Smooth muscle cell (in vitro differentiated cells): ENCODE data around the gene GTF3A. TPM values are rescaled to one million over a fixed set of nuclear protein-coding genes. Genes with fewer than 3 reads are reported as not detected.

Experiments
- DNase-seq: peaks from one replicate; lab custom pipeline; 2025; ENCODE audit not compliant: unreplicated experiment; lab: John Stamatoyannopoulos, UW
- H2AFZ ChIP-seq: fragments of 200-600 bp; sonication (generic); 2 replicates; pipeline ENCODE4 v1.6.0; 2016; ENCODE audit warnings: antibody characterized with exemption, low read depth, mild to moderate bottlenecking
- H3F3A ChIP-seq: fragments of 200-600 bp; sonication (generic); 2 replicates; pipeline ENCODE4 v1.6.0; 2017; ENCODE audit warnings: antibody characterized with exemption, low read depth
- H3K27ac ChIP-seq: fragments of 200-600 bp; sonication (generic); 2 replicates; pipeline ENCODE4 v1.5.1; 2016; ENCODE audit warnings: low read depth, mild to moderate bottlenecking
- H3K27me3 ChIP-seq: fragments of 200-600 bp; sonication (generic); 2 replicates; pipeline ENCODE4 v1.6.1; 2016; ENCODE audit warnings: low read depth, mild to moderate bottlenecking
- H3K36me3 ChIP-seq: fragments of 200-600 bp; sonication (generic); 2 replicates; pipeline ENCODE4 v1.5.1; 2016; ENCODE audit warnings: low read depth
- H3K4me1 ChIP-seq: fragments of 200-600 bp; sonication (generic); 2 replicates; pipeline ENCODE4 v1.5.1; 2016; ENCODE audit warnings: low read depth
- H3K4me2 ChIP-seq: fragments of 200-600 bp; sonication (generic); 2 replicates; pipeline ENCODE4 v1.6.0; 2016; ENCODE audit warnings: mild to moderate bottlenecking
- H3K4me3 ChIP-seq: fragments of 200-600 bp; sonication (generic); 2 replicates; pipeline ENCODE4 v1.5.1; 2016; ENCODE audit warnings: mild to moderate bottlenecking
- H3K79me2 ChIP-seq: fragments of 200-600 bp; sonication (generic); 2 replicates; pipeline ENCODE4 v1.6.0; 2016; ENCODE audit warnings: low read depth, mild to moderate bottlenecking
- H3K9ac ChIP-seq: fragments of 200-600 bp; sonication (generic); 2 replicates; pipeline ENCODE4 v1.6.0; 2016; ENCODE audit warnings: low read depth
- H3K9me3 ChIP-seq: fragments of 200-600 bp; sonication (generic); replicated peaks from 2 replicates; pipeline ENCODE4 v1.5.1; 2016; ENCODE audit warnings: low read depth
- H4K20me1 ChIP-seq: fragments of 200-600 bp; sonication (generic); 2 replicates; pipeline ENCODE4 v1.6.0; 2016; ENCODE audit warnings: low read depth
- CTCF ChIP-seq: fragments of 200-600 bp; sonication (generic); IDR thresholded peaks from 2 replicates; pipeline ENCODE4 v1.5.1; 2017; ENCODE audit warnings: borderline replicate concordance, mild to moderate bottlenecking, antibody characterized with exemption; ENCODE audit not compliant: insufficient read depth, poor library complexity, severe bottlenecking
- WGBS: methylation state at CpG from one replicate; pipeline ENCODE4 v1.1.7; 2016; ENCODE audit warnings: low lambda C conversion rate; 5-methylcytosine and 5-hydroxymethylcytosine counted together
- polyA plus RNA-seq: library from polyadenylated mRNA; unstranded; fragments of >200 nt; fragmentation: Nextera tagmentation; extraction: Ambion mirVana; gene quantifications from 2 replicates; pipeline ENCODE4 v1.2.1, GENCODE V29; 2016
- total RNA-seq: library from RNA; depleted of rRNA; stranded (reverse); fragments of >200 nt; gene quantifications from 2 replicates; pipeline ENCODE4 v1.2.3, GENCODE V29; 2014

Gene GTF3A
- total and polyA plus RNA-seq, 2 experiments from 2014 or later: 106 to 140 TPM

DNA sequence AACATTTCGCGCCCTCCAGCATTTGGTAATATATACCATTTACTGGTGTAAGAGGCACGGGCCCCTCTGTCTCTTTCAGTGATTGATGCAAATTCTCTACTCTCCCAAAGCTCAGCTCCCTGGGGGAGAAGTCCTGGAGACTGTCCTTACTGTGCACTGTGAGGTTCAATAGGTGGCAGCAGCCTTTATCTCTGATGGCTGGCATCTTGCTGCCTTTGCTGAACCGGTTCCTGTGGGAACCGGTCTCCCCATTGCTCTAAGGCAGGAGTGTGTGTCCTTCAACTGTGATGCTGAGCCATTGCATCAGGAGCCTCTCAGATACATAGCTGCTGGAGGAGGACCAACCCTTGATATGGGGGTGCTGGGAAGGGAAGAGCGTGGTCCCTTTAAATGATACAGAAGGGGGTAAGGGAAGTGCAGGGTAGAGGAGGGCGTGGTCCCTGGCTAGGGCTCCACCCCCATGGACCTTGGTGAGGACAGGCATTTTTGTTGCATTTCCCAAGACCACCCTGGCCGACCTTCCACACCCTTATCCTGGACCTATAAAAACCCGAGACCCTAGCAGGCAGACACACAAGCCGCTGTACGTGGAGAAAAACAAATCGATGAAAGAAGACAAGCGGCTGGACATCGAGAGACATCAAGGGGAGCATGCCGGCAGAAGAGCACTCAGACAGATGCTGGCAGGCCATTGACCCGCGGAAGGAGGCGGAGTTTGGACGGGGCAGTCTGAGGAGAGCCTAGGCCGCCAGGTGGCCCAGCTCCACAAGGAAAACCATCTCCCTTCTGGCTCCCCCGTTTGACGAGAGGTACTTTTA is 41.1 kb upstream of the GTF3A start:
- 77% methylated on average over 22 of the region's 22 CpGs for WGBS

DNA sequence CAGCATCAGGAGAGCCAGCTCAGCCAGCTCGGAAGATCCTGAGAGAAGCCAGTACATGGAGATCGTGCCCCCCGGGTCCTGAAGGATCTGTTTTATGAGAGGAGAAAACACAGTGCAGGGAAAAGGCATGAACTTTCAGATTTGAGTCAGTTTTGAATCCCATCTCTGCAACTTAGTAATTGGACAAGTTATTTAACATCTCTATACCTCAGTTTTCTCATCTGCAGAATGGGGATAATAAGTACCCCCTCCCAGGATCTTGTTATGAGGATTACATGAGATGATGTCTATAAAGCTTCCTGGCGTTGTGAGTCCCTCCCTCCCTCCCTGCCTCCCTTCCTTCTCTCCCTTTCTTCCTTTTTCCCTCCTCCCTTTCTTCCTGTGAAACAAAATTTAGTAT is 40.1 kb upstream of the GTF3A start:
- Histone ChIP-seq H4K20me1 (no peaks in the 10 kb centered on the region), H3K4me1 (no peaks in the 10 kb centered on the region), H3K4me3 (no peak overlapping the region), H3K9ac (no peak overlapping the region), H3K4me2 (no peak overlapping the region), H3K9me3 (no peaks in the 10 kb centered on the region), H3K27ac (no peak overlapping the region), H3K27me3 (peaks cover 12% of the 10 kb centered on the region), H2AFZ (no peak overlapping the region), H3K79me2 (no peaks in the 10 kb centered on the region), H3K36me3 (no peaks in the 10 kb centered on the region), H3F3A (no peaks in the 10 kb centered on the region)
- no peak for TF ChIP-seq CTCF
- 93% methylated on average over 4 of the region's 4 CpGs for WGBS
- DNase-seq: no peak

More for the DNA sequence above, 41.1 kb upstream of the GTF3A start:
- DNase-seq: no peak
- no peak overlapping the region for H3K4me2 ChIP-seq
- H3F3A ChIP-seq: no peaks in the 10 kb centered on the region
- H4K20me1 ChIP-seq: no peaks in the 10 kb centered on the region
- H2AFZ ChIP-seq: no peak overlapping the region
- no peak overlapping the region for H3K4me3 ChIP-seq
- no peak overlapping the region for H3K9ac ChIP-seq
- H3K4me1 ChIP-seq: no peaks in the 10 kb centered on the region
- no peaks in the 10 kb centered on the region for H3K36me3 ChIP-seq
- no peaks in the 10 kb centered on the region for H3K79me2 ChIP-seq
- H3K27me3 ChIP-seq: peaks cover 12% of the 10 kb centered on the region
- no peaks in the 10 kb centered on the region for H3K9me3 ChIP-seq
- no peak overlapping the region for H3K27ac ChIP-seq
- TF ChIP-seq CTCF: no peak

DNA sequence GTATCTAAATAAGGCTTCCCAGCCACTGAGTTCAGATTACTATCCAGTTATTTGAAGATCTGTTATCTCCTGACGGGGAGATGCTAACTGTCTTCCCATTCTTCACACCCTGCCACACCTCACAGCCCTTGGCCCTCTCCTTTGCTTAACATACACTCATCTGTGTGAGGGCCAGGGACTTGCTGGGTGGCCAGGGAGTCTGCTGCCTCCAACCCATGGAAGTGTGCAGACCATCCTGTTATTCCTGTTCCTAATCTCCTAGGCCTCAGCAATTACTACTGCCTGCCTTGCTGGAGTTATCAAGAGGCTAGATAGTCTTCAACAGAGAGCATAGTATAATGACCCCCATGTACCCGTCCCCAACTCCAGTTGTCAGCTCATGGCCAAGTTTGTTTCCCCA is 36.2 kb upstream of the GTF3A start:
- H3K27me3 ChIP-seq: peaks cover 12% of the 10 kb centered on the region
- no peak for TF ChIP-seq CTCF
- no peaks in the 10 kb centered on the region for H3K4me1 ChIP-seq
- no peaks in the 10 kb centered on the region for H3K36me3 ChIP-seq
- DNase-seq: no peak
- no peaks in the 10 kb centered on the region for H4K20me1 ChIP-seq
- H3K4me2 ChIP-seq: no peak overlapping the region
- H2AFZ ChIP-seq: no peak overlapping the region
- no peak overlapping the region for H3K9ac ChIP-seq
- no peaks in the 10 kb centered on the region for H3K79me2 ChIP-seq
- H3F3A ChIP-seq: no peaks in the 10 kb centered on the region
- no peaks in the 10 kb centered on the region for H3K9me3 ChIP-seq
- 29% methylated on average over 2 of the region's 2 CpGs for WGBS
- H3K27ac ChIP-seq: no peak overlapping the region
- H3K4me3 ChIP-seq: no peak overlapping the region

DNA sequence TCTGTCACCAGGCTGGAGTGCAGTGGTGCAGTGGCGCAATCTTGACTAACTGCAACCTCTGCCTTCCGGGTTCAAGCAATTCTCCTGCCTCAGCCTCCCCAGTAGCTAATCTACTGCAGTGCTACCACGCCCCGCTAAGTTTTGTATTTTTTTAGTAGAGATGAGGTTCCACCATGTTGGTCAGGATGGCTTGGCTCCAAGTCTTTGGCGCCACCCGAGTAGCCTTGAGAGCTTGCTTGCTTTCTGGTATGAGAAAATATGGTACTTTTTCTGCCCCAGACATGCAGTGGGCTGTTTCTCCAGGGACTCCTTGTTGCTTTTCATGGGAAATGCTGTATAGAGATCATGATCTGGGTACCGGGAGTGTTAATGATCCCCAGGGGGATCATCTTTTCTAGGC is 34.5 kb upstream of the GTF3A start:
- 90% methylated on average over 7 of the region's 7 CpGs for WGBS
- H3K4me1 ChIP-seq: no peaks in the 10 kb centered on the region
- TF ChIP-seq CTCF: no peak

More for the DNA sequence above, 34.5 kb upstream of the GTF3A start:
- H4K20me1 ChIP-seq: no peaks in the 10 kb centered on the region
- H3K9me3 ChIP-seq: no peaks in the 10 kb centered on the region
- H2AFZ ChIP-seq: no peak overlapping the region
- H3K27ac ChIP-seq: no peak overlapping the region
- no peaks in the 10 kb centered on the region for H3K79me2 ChIP-seq
- no peaks in the 10 kb centered on the region for H3K36me3 ChIP-seq
- no peak overlapping the region for H3K4me3 ChIP-seq
- no peak overlapping the region for H3K4me2 ChIP-seq
- no peaks in the 10 kb centered on the region for H3F3A ChIP-seq
- peaks cover under 1% of the 10 kb centered on the region for H3K27me3 ChIP-seq
- DNase-seq: no peak
- no peak overlapping the region for H3K9ac ChIP-seq
